ENCODE data around the gene COG2. TPM values are rescaled to one million over a fixed set of nuclear protein-coding genes. Genes with fewer than 3 reads are reported as not detected.

COG2 gene
- total RNA-seq, 1 donor from 2014 or later: 25.9 TPM

- H3K79me2 ChIP-seq (ENCODE audit: insufficient read depth, low read length): no peaks in the 10 kb centered on the region
- no peaks in the 10 kb centered on the region for H4K20me1 ChIP-seq (ENCODE audit: insufficient read depth, low read length)
- H3K27ac ChIP-seq (ENCODE audit: low read depth, low read length): no peak overlapping the region
- TF ChIP-seq EZH2 (IDR thresholded peaks at IDR 0.05; ENCODE audit: insufficient read depth, low read length) (no peak), CTCF (IDR thresholded peaks at IDR 0.05; ENCODE audit: insufficient read depth, low read depth, low read length) (no peak)
- FAIRE-seq (no peak), DNase-seq (ENCODE audit: low read depth) (no peak)
- no peaks in the 10 kb centered on the region for H3K27me3 ChIP-seq (ENCODE audit: insufficient read depth, low read length)
- H3K4me2 ChIP-seq (ENCODE audit: low read length): no peak overlapping the region
- no peak overlapping the region for H3K27ac Mint-ChIP-seq (ENCODE audit: unreplicated experiment)
- H3K9me3 Mint-ChIP-seq (ENCODE audit: unreplicated experiment): no peaks in the 10 kb centered on the region
- H3K36me3 Mint-ChIP-seq (ENCODE audit: low read depth, unreplicated experiment): peaks cover 9% of the 10 kb centered on the region
- H3K36me3 ChIP-seq (ENCODE audit: insufficient read depth, low read length): peaks cover 35% of the 10 kb centered on the region
- H3K4me1 ChIP-seq (ENCODE audit: insufficient read depth, low read length): no peaks in the 10 kb centered on the region
- H3K4me3 ChIP-seq (ENCODE audit: insufficient read depth, low read depth, low read length): no peak overlapping the region
- H3K9me3 ChIP-seq (ENCODE audit: insufficient read depth, low read depth, low read length): no peaks in the 10 kb centered on the region
- H3K27me3 Mint-ChIP-seq (ENCODE audit: low read depth, unreplicated experiment): no peaks in the 10 kb centered on the region
- H3K9ac ChIP-seq (ENCODE audit: low read length): no peak overlapping the region
- H3K4me3 Mint-ChIP-seq (ENCODE audit: unreplicated experiment): no peak overlapping the region
- H3K4me1 Mint-ChIP-seq (ENCODE audit: low read depth, unreplicated experiment): peaks cover 8% of the 10 kb centered on the region
- H2AFZ ChIP-seq (ENCODE audit: low read depth, low read length): no peak overlapping the region
Measured at GRCh38 chr1:230690101-230690500, 47.8 kb downstream of the COG2 start.

GRCh38 chr1:230691615-230692014, 49.3 kb downstream of the COG2 start:
- Histone ChIP-seq H3K79me2 (ENCODE audit: insufficient read depth, low read length) (no peaks in the 10 kb centered on the region), H3K36me3 (ENCODE audit: insufficient read depth, low read length) (peaks cover 30% of the 10 kb centered on the region), H3K4me3 (ENCODE audit: insufficient read depth, low read depth, low read length) (no peak overlapping the region), H2AFZ (ENCODE audit: low read depth, low read length) (no peak overlapping the region), H3K4me1 (ENCODE audit: insufficient read depth, low read length) (no peaks in the 10 kb centered on the region), H3K9ac (ENCODE audit: low read length) (no peak overlapping the region), H4K20me1 (ENCODE audit: insufficient read depth, low read length) (no peaks in the 10 kb centered on the region), H3K9me3 (ENCODE audit: insufficient read depth, low read depth, low read length) (no peaks in the 10 kb centered on the region), H3K4me2 (ENCODE audit: low read length) (no peak overlapping the region), H3K27ac (ENCODE audit: low read depth, low read length) (no peak overlapping the region), H3K27me3 (ENCODE audit: insufficient read depth, low read length) (no peaks in the 10 kb centered on the region)
- H3K27ac Mint-ChIP-seq (ENCODE audit: unreplicated experiment): no peak overlapping the region
- TF ChIP-seq CTCF (IDR thresholded peaks at IDR 0.05; ENCODE audit: insufficient read depth, low read depth, low read length) (no peak), EZH2 (IDR thresholded peaks at IDR 0.05; ENCODE audit: insufficient read depth, low read length) (no peak)
- no peaks in the 10 kb centered on the region for H3K27me3 Mint-ChIP-seq (ENCODE audit: low read depth, unreplicated experiment)
- no peak for FAIRE-seq
- H3K4me3 Mint-ChIP-seq (ENCODE audit: unreplicated experiment): no peak overlapping the region
- H3K4me1 Mint-ChIP-seq (ENCODE audit: low read depth, unreplicated experiment): peaks cover 8% of the 10 kb centered on the region
- H3K36me3 Mint-ChIP-seq (ENCODE audit: low read depth, unreplicated experiment): peaks cover 15% of the 10 kb centered on the region
- no peaks in the 10 kb centered on the region for H3K9me3 Mint-ChIP-seq (ENCODE audit: unreplicated experiment)
- DNase-seq (ENCODE audit: low read depth): no peak

GRCh38 chr1:230693221-230693620, 50.9 kb downstream of the COG2 start:
- Mint-ChIP-seq H3K4me1 (ENCODE audit: low read depth, unreplicated experiment) (peaks cover 8% of the 10 kb centered on the region), H3K27me3 (ENCODE audit: low read depth, unreplicated experiment) (no peaks in the 10 kb centered on the region), H3K9me3 (ENCODE audit: unreplicated experiment) (no peaks in the 10 kb centered on the region), H3K4me3 (ENCODE audit: unreplicated experiment) (no peak overlapping the region), H3K36me3 (ENCODE audit: low read depth, unreplicated experiment) (peaks cover 17% of the 10 kb centered on the region), H3K27ac (ENCODE audit: unreplicated experiment) (no peak overlapping the region)
- no peak overlapping the region for H3K9ac ChIP-seq (ENCODE audit: low read length)
- FAIRE-seq (no peak), DNase-seq (ENCODE audit: low read depth) (no peak)
- no peak overlapping the region for H3K27ac ChIP-seq (ENCODE audit: low read depth, low read length)
- no peak overlapping the region for H3K4me3 ChIP-seq (ENCODE audit: insufficient read depth, low read depth, low read length)
- H3K9me3 ChIP-seq (ENCODE audit: insufficient read depth, low read depth, low read length): no peaks in the 10 kb centered on the region
- no peaks in the 10 kb centered on the region for H4K20me1 ChIP-seq (ENCODE audit: insufficient read depth, low read length)
- H2AFZ ChIP-seq (ENCODE audit: low read depth, low read length): no peak overlapping the region
- no peaks in the 10 kb centered on the region for H3K27me3 ChIP-seq (ENCODE audit: insufficient read depth, low read length)
- H3K79me2 ChIP-seq (ENCODE audit: insufficient read depth, low read length): no peaks in the 10 kb centered on the region
- H3K36me3 ChIP-seq (ENCODE audit: insufficient read depth, low read length): peaks cover 22% of the 10 kb centered on the region
- H3K4me2 ChIP-seq (ENCODE audit: low read length): no peak overlapping the region
- no peaks in the 10 kb centered on the region for H3K4me1 ChIP-seq (ENCODE audit: insufficient read depth, low read length)
- TF ChIP-seq EZH2 (IDR thresholded peaks at IDR 0.05; ENCODE audit: insufficient read depth, low read length): no peak
- TF ChIP-seq CTCF (IDR thresholded peaks at IDR 0.05; ENCODE audit: insufficient read depth, low read depth, low read length): no peak

Measured in astrocyte (in vitro differentiated cells and primary cell).